ENCODE results near the gene TDRD5. TPM values are rescaled to one million over a fixed set of nuclear protein-coding genes. Genes with fewer than 3 reads are reported as not detected.

Gene TDRD5
- total RNA-seq, 1 experiment from 2014 or later: 0.21 TPM

- no peak for DNase-seq (ENCODE audit: low read depth, low spot score)
- in situ Hi-C loops (cut with HindIII; ENCODE audit: low pct_unique_long_range_greater_than_20kb, low sequenced_read_pairs): no loop called here
Observed at GRCh38 chr1:179714159-179714558, 122.5 kb downstream of the TDRD5 start.

DNA sequence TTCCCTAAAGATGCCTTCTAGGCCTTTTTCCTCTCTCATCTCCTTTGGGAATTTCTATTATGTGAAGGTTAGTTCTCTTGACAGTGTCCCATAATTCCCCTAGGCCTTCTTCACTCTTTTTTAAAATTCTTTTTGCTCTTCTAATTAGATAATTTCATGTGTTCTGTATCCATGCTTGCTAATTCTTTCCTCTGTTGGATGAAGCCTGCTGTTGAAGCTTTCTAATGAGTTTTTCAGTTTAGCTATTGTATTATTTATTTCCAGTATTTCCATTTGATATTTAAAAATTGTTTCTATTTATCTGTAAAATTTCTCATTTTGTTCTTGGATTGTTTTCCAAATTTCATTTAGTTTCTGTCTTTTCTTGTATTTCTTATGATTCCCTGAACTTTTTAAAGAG is 123.0 kb downstream of the TDRD5 start:
- DNase-seq (ENCODE audit: low read depth, low spot score): no peak
- in situ Hi-C loops (cut with HindIII; ENCODE audit: low pct_unique_long_range_greater_than_20kb, low sequenced_read_pairs): no loop called here

DNA sequence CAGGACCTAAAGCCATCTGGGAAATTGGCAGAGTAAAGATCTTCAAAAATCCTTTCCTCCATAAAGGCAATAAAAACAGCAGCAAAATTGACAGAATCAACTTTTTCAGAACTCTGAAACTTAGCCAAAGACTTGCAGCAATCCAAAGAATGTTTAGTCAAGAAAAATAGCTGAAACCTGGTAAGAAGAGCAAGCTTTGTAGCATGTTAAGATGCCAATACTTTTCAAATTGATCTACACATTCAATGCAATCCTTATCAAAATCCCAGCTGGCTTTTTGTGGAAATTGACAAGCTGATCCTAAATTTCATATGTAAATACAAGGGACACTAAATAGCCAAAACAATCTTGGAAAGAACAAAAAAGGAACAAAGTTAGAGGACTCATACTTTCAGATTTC is 127.6 kb downstream of the TDRD5 start:
- no peak for DNase-seq (ENCODE audit: low read depth, low spot score)
- in situ Hi-C loops (cut with HindIII; ENCODE audit: low pct_unique_long_range_greater_than_20kb, low sequenced_read_pairs): no loop called here

DNA sequence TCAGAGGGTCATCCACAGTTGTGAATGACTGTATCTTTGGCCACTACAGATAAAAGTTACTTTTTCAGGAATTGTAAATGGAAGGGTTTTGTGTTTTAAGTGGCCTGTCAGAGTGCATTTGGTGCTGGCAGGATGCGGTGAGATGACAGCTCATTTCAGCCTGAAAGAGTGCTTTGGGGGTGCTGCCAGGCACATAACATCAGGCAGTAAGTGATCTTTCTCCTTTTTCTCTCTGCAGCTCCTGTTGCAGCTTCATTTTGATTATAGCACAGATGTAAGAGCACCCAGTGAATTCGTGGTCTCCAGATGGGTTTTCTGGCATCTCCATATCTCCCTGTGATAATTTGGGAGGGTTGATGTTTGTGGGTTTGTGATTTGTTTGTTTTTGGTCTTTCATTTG is 136.6 kb downstream of the TDRD5 start:
- no peak for DNase-seq (ENCODE audit: low read depth, low spot score)

GRCh38 chr1:179729881-179730280 is 138.2 kb downstream of the TDRD5 start:
- in situ Hi-C loops (cut with HindIII; ENCODE audit: low pct_unique_long_range_greater_than_20kb, low sequenced_read_pairs): no loop called here
- DNase-seq (ENCODE audit: low read depth, low spot score): no peak

More for the DNA sequence above, 136.6 kb downstream of the TDRD5 start:
- in situ Hi-C loops (cut with HindIII; ENCODE audit: low pct_unique_long_range_greater_than_20kb, low sequenced_read_pairs): no loop called here

- in situ Hi-C loops (cut with HindIII; ENCODE audit: low pct_unique_long_range_greater_than_20kb, low sequenced_read_pairs): no loop called here
- no peak for DNase-seq (ENCODE audit: low read depth, low spot score)
Observed at GRCh38 chr1:179731643-179732042, 140.0 kb downstream of the TDRD5 start.

Small RNAs within 50 kb of the gene (small RNA-seq; reads per million reads assigned to genes)
- 0 to 0.05 reads per million in 2 experiments for gene RNU5F-2P

Other genes with a start within 250 kb of the TDRD5 start
- gene AXDND1, start 225.9 kb upstream of the TDRD5 start, total RNA-seq (2014; rRNA removed; shearing (Covaris generic)): 0.48 TPM in 1 of 2 replicates, not detected in the other
- not detected in 2 replicates for gene NPHS2, start 15.9 kb upstream of the TDRD5 start, total RNA-seq (2014; rRNA removed; shearing (Covaris generic))
- not detected in 2 replicates for gene FAM163A, start 151.5 kb downstream of the TDRD5 start, total RNA-seq (2014; rRNA removed; shearing (Covaris generic))

Data from SK-MEL-5 (cell line).